ENCODE data around the gene NPBWR2.
"Not testable (repeated sequence)": the region's sequence is repeated elsewhere in the genome, so short reads cannot be mapped to it uniquely, and the experiment has no call there.

NPBWR2 gene

DNA sequence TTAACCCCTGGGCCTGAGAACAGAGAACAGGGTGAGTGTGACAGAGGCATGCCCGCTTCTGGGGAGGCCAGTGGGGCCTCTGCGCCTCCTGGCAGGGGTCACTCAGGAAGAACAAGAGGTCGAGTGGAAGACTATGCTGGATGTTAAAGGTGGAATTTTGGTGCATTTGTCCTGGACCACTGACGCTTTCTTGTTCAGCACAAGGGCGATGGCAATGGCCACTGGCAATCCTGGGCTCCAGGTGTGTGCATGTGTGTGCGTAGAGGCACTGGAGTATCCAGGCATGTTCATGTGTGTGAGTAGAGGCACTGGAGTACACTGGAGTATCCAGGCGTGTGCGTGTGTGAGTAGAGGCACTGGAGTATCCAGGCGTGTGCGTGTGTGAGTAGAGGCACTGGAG, 23.5 kb upstream of the NPBWR2 start:
- no peak overlapping the region for H3K4me3 ChIP-seq (IDR thresholded peaks at IDR 0.05; ENCODE audit: insufficient read depth, low read depth, low read length)
- no peak overlapping the region for H3K9ac ChIP-seq
- no peak overlapping the region for H3K27ac ChIP-seq
- no peaks in the 10 kb centered on the region for H3K36me3 ChIP-seq (ENCODE audit: insufficient read depth)
- H3K4me1 ChIP-seq (ENCODE audit: low read depth, poor library complexity, severe bottlenecking) = no peaks in the 10 kb centered on the region
- TF ChIP-seq, protein P1, sequence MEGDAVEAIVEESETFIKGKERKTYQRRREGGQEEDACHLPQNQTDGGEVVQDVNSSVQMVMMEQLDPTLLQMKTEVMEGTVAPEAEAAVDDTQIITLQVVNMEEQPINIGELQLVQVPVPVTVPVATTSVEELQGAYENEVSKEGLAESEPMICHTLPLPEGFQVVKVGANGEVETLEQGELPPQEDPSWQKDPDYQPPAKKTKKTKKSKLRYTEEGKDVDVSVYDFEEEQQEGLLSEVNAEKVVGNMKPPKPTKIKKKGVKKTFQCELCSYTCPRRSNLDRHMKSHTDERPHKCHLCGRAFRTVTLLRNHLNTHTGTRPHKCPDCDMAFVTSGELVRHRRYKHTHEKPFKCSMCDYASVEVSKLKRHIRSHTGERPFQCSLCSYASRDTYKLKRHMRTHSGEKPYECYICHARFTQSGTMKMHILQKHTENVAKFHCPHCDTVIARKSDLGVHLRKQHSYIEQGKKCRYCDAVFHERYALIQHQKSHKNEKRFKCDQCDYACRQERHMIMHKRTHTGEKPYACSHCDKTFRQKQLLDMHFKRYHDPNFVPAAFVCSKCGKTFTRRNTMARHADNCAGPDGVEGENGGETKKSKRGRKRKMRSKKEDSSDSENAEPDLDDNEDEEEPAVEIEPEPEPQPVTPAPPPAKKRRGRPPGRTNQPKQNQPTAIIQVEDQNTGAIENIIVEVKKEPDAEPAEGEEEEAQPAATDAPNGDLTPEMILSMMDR (conservative IDR thresholded peaks at IDR 0.05; ENCODE audit: low read depth, low read length) = no peak
- H4K20me1 ChIP-seq (ENCODE audit: insufficient read depth) = no peaks in the 10 kb centered on the region
- H2AFZ ChIP-seq (ENCODE audit: low read depth) = no peak overlapping the region
- H3K4me2 ChIP-seq = no peak overlapping the region
- H3K27me3 ChIP-seq (ENCODE audit: insufficient read depth, low read depth) = peaks cover 42% of the 10 kb centered on the region
- H3K79me2 ChIP-seq (ENCODE audit: insufficient read depth, low read depth) = no peaks in the 10 kb centered on the region

DNA sequence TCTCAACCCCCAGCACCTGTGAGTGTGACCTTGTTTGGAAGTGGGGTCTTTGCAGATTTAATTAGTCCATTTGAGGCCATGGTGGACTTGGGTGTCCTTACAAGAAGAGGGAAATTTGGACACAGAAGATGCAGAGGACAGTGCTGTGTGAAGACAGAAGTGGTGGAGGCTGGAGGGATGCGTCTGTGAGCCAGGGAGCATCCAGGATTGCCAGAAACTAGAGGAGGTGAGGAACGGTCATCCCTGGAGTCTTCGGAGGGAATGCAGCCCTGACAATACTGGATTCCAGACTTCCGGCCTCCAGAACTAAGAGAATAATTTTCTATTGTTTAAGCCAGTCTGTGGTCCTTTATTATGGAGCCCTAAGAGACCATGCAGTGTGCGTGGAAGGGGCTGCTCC, 22.9 kb upstream of the NPBWR2 start:
- no peak overlapping the region for H3K4me2 ChIP-seq
- no peaks in the 10 kb centered on the region for H3K4me1 ChIP-seq (ENCODE audit: low read depth, poor library complexity, severe bottlenecking)
- TF ChIP-seq, protein P1 (conservative IDR thresholded peaks at IDR 0.05; ENCODE audit: low read depth, low read length) = no peak
- no peak overlapping the region for H3K27ac ChIP-seq
- H3K9ac ChIP-seq = no peak overlapping the region
- no peaks in the 10 kb centered on the region for H3K79me2 ChIP-seq (ENCODE audit: insufficient read depth, low read depth)
- peaks cover 42% of the 10 kb centered on the region for H3K27me3 ChIP-seq (ENCODE audit: insufficient read depth, low read depth)
- H2AFZ ChIP-seq (ENCODE audit: low read depth) = no peak overlapping the region
- no peaks in the 10 kb centered on the region for H3K36me3 ChIP-seq (ENCODE audit: insufficient read depth)
- H4K20me1 ChIP-seq (ENCODE audit: insufficient read depth) = no peaks in the 10 kb centered on the region
- H3K4me3 ChIP-seq (IDR thresholded peaks at IDR 0.05; ENCODE audit: insufficient read depth, low read depth, low read length) = no peak overlapping the region

DNA sequence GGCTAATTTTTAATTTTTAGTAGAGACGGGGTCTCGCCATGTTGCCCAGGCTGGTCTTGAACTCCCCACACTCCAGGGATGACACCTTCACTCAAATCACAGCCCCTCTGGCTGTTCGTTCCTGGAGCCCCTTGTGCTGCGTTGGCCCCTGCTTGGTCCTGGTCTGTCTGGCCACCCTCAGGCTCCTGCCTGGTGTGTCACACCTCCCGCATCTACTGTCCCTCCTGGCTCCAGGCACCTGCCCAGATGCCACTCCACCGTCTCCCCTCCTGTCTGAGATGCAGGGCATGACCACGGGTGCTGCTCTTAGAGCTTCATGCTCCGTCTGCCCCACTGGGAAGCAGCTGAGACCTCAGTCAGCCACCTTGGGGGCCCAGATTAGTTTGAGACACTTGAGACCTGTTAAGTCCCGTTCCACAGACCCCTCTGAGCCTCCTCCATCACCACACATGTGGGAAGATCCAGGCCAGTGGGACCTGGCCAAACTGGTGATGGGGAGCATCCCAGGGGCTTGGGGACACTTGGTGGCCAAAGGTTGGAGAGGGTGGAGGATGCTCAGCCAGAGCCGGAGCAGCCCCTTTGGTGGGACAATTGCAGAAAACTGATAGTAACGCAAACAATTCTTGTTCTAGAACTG, 21.9 kb upstream of the NPBWR2 start:
- Histone ChIP-seq H3K4me2 (no peak overlapping the region), H4K20me1 (ENCODE audit: insufficient read depth) (no peaks in the 10 kb centered on the region), H3K27me3 (ENCODE audit: insufficient read depth, low read depth) (peaks cover 44% of the 10 kb centered on the region), H3K4me1 (ENCODE audit: low read depth, poor library complexity, severe bottlenecking) (no peaks in the 10 kb centered on the region), H3K27ac (no peak overlapping the region), H2AFZ (ENCODE audit: low read depth) (no peak overlapping the region), H3K36me3 (ENCODE audit: insufficient read depth) (no peaks in the 10 kb centered on the region), H3K79me2 (ENCODE audit: insufficient read depth, low read depth) (no peaks in the 10 kb centered on the region), H3K4me3 (IDR thresholded peaks at IDR 0.05; ENCODE audit: insufficient read depth, low read depth, low read length) (no peak overlapping the region), H3K9ac (no peak overlapping the region)
- TF ChIP-seq, protein P1 (conservative IDR thresholded peaks at IDR 0.05; ENCODE audit: low read depth, low read length) = no peak

DNA sequence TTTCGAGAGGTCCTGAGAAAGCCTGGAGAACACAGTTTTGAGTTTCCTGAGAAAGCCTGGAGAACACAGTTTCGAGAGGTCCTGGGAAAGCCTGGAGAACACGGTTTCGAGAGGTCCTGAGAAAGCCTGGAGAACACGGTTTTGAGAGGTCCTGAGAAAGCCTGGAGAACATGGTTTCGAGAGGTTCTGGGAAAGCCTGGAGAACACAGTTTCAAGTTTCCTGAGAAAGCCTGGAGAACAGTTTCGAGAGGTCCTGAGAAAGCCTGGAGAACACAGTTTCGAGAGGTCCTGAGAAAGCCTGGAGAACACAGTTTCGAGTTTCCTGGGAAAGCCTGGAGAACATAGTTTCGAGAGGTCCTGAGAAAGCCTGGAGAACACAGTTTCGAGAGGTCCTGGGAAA, 16.2 kb upstream of the NPBWR2 start:
- H3K4me1 ChIP-seq (ENCODE audit: low read depth, poor library complexity, severe bottlenecking); H3K4me3 ChIP-seq (IDR thresholded peaks at IDR 0.05; ENCODE audit: insufficient read depth, low read depth, low read length); H2AFZ ChIP-seq (ENCODE audit: low read depth); H3K36me3 ChIP-seq (ENCODE audit: insufficient read depth); H3K9ac ChIP-seq; H3K4me2 ChIP-seq; H3K79me2 ChIP-seq (ENCODE audit: insufficient read depth, low read depth); H3K27ac ChIP-seq; H4K20me1 ChIP-seq (ENCODE audit: insufficient read depth): not testable (repeated sequence)
- peaks cover 56% of the 10 kb centered on the region for H3K27me3 ChIP-seq (ENCODE audit: insufficient read depth, low read depth)

DNA sequence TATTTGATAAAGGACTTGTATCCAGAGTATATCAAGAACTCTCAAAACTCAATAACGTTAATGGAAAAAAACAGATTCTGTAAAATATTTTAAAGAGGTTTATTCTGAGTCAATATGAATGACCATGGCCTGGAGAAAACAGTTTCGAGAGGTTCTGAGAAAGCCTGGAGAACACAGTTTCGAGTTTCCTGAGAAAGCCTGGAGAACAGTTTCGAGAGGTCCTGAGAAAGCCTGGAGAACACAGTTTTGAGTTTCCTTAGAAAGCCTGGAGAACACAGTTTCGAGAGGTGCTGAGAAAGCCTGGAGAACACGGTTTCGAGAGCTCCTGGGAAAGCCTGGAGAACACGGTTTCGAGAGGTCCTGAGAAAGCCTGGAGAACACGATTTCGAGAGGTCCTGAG, 15.6 kb upstream of the NPBWR2 start:
- peaks cover 50% of the 10 kb centered on the region for H3K27me3 ChIP-seq (ENCODE audit: insufficient read depth, low read depth)
- not testable (repeated sequence) for H3K4me1 ChIP-seq (ENCODE audit: low read depth, poor library complexity, severe bottlenecking); H4K20me1 ChIP-seq (ENCODE audit: insufficient read depth); H3K36me3 ChIP-seq (ENCODE audit: insufficient read depth); H2AFZ ChIP-seq (ENCODE audit: low read depth); H3K27ac ChIP-seq; H3K4me2 ChIP-seq; H3K9ac ChIP-seq; H3K4me3 ChIP-seq (IDR thresholded peaks at IDR 0.05; ENCODE audit: insufficient read depth, low read depth, low read length); H3K79me2 ChIP-seq (ENCODE audit: insufficient read depth, low read depth)
